RWPE2 (cell line): ENCODE measurements around the gene JADE2.
A peak's percentile ranks its signal among the peaks of the same experiment; 100 is the strongest.

Source experiments
- ATAC-seq: fragments of 200-7000 bp; cut with Tn5 transposase; 3 replicates; pipeline ENCODE4 v1.9.1; 2021; ENCODE audit warnings: low read depth
- DNase-seq: peaks from one replicate; pipeline ENCODE4 v3.0.0-alpha.2; 2020; ENCODE audit warnings: low spot score
- H3K27ac ChIP-seq: fragments of 450-650 bp; 2 replicates; pipeline ENCODE4 v1.5.1; 2017; ENCODE audit warnings: mild to moderate bottlenecking; ENCODE audit not compliant: poor library complexity, severe bottlenecking
- H3K27me3 ChIP-seq: fragments of 250-450 bp; sonication (Bioruptor Pico); 2 replicates; pipeline ENCODE4 v1.5.1; 2021; ENCODE audit warnings: mild to moderate bottlenecking, moderate library complexity; ENCODE audit not compliant: insufficient read depth, poor library complexity, severe bottlenecking
- H3K36me3 ChIP-seq: fragments of 250-450 bp; sonication (Bioruptor Pico); 2 replicates; pipeline ENCODE4 v1.5.1; 2020; ENCODE audit warnings: low read depth, mild to moderate bottlenecking, moderate library complexity
- H3K4me1 ChIP-seq: fragments of 250-450 bp; sonication (Bioruptor Pico); 2 replicates; pipeline ENCODE4 v1.5.1; 2021; ENCODE audit warnings: mild to moderate bottlenecking, moderate library complexity; ENCODE audit not compliant: insufficient read depth, poor library complexity, severe bottlenecking
- H3K4me3 ChIP-seq: fragments of 250-450 bp; sonication (Bioruptor Pico); 2 replicates; pipeline ENCODE4 v1.5.1; 2021; ENCODE audit warnings: mild to moderate bottlenecking, moderate library complexity; ENCODE audit not compliant: severe bottlenecking
- H3K9me3 ChIP-seq: fragments of 250-450 bp; sonication (Bioruptor Pico); 2 replicates; pipeline ENCODE4 v1.5.1; 2021; ENCODE audit warnings: mild to moderate bottlenecking, moderate library complexity; ENCODE audit not compliant: severe bottlenecking
- CTCF ChIP-seq: fragments of 450-650 bp; IDR thresholded peaks from one replicate; pipeline ENCODE4 v1.5.1; 2017; ENCODE audit warnings: mild to moderate bottlenecking, moderate library complexity; ENCODE audit not compliant: poor library complexity, severe bottlenecking

JADE2 gene

DNA sequence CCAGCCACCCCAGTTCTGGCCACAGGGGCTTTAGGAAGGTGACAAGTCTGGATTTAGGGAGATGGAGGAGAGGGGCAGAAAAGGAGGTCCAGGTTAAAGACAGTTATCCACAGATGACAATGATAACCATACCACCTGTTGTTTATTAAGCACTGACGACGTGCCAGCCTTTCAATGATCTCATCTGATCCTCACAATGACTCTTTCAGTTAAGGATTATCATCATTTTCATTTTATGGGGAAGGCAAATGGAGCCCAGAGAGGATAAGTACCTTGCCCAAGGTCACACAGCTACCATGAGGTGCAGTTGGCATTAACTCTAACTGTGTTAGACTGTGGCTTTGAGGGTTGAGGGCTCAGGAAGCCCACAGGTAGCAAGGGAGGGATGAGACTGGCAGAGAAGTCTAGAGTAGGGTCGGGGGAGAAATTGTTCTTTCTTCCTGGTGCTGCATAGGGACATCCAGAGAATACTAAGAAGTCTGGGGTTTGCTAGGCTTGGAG lies 21.5 kb upstream of the JADE2 start:
- Histone ChIP-seq H3K36me3 (no peaks in the 10 kb centered on the region), H3K27me3 (no peaks in the 10 kb centered on the region), H3K4me3 (no peak overlapping the region), H3K9me3 (no peaks in the 10 kb centered on the region), H3K4me1 (peaks cover 48% of the 10 kb centered on the region), H3K27ac (peak overlapping the region; percentile 98)
- no peak for TF ChIP-seq CTCF
- DNase-seq: peak; percentile 19
- ATAC-seq: no peak; the same call in 2 of the 3 replicates

GRCh38 chr5:134504629-134505300 lies 20.7 kb upstream of the JADE2 start:
- Histone ChIP-seq H3K36me3 (no peaks in the 10 kb centered on the region), H3K27me3 (no peaks in the 10 kb centered on the region), H3K27ac (peak overlapping the region; percentile 98), H3K4me3 (no peak overlapping the region), H3K4me1 (peaks cover 54% of the 10 kb centered on the region), H3K9me3 (no peaks in the 10 kb centered on the region)
- TF ChIP-seq CTCF: no peak
- peak; percentile 61 for DNase-seq
- ATAC-seq: no peak

DNA sequence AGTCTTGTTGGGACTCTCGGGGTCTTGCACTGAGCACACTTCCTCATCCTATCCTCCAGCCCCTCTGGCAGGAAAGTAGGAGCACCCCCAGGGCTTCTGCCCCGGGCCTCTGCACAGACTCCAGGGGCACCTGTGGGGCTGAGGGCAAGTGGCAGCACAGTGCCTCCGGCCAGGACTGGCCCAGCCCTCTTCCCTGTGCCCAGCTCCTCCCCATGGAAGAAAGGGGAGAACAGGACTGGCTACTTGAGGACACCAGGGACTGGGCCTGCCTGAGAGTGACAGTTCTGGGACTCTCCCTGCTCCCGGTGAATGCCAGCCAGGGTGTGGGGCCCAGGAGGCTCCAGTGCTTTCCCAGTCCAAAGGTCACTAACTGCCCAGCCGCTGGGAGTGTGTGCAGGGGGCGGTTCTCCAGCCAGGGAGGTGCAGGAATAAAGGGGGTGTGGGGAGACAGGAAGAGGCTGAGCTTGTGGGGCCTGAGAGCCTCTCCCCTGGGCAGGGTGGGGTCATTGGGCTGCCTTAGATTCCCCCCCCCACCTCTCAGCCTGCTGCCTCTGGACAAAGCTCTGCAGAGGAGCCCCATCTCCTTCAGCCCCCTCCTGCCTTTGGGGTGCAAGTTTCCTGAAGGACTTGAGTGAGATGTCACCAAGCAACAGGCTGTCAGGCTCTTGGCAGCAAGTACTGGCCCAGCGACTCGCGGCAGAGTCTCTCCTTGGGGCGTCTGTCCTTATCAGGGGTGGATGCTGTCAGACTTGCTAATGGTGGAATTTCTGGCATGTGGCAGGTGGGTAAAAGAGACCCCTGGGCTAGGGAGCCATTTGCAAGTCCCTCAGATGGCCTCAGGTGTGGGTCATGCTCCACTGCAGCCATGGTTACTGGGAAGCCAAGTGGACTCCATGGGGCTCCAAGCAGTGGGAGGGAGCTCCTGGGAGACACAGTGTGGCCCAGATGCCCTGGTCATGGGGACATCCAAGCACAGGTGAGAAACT lies 19.1 kb upstream of the JADE2 start:
- peak overlapping the region; percentile 98 for H3K27ac ChIP-seq
- H3K27me3 ChIP-seq: no peaks in the 10 kb centered on the region
- TF ChIP-seq CTCF: no peak
- no peaks in the 10 kb centered on the region for H3K9me3 ChIP-seq
- DNase-seq (peak; percentile 77), ATAC-seq (peak; percentile 50)
- no peaks in the 10 kb centered on the region for H3K36me3 ChIP-seq
- H3K4me1 ChIP-seq: peaks cover 70% of the 10 kb centered on the region
- H3K4me3 ChIP-seq: no peak overlapping the region

GRCh38 chr5:134507452-134507851 lies 18.0 kb upstream of the JADE2 start:
- DNase-seq (peak; percentile 58), ATAC-seq (no peak)
- Histone ChIP-seq H3K36me3 (no peaks in the 10 kb centered on the region), H3K27ac (peak overlapping the region; percentile 98), H3K4me3 (no peak overlapping the region), H3K4me1 (peaks cover 71% of the 10 kb centered on the region), H3K27me3 (no peaks in the 10 kb centered on the region), H3K9me3 (no peaks in the 10 kb centered on the region)
- TF ChIP-seq CTCF: no peak
